Adipose tissue (tissue), 3 donors: ENCODE data around the gene C1R. TPM values are rescaled to one million over a fixed set of nuclear protein-coding genes. Genes with fewer than 3 reads are reported as not detected.

Experiments used
- polyA plus RNA-seq, 3 donors: library from polyadenylated mRNA; stranded (reverse); fragments of 200-250 nt; gene quantifications; one replicate each; pipeline ENCODE4 v1.2.3, GENCODE V29; 2013
- donor health status: healthy with polysubstance abuse.
- donor health status: Bipolar disorder and iron deficiency.
- donor health status: healthy.

The C1R gene
- polyA plus RNA-seq, 3 donors = 86.3 to 575 (median 386) TPM

Other genes with a start within 250 kb of the C1R start
- gene CDCA3, start 241.2 kb downstream of the C1R start, polyA plus RNA-seq = 1 to 10 TPM in 1 of 3 donors, under 1 TPM in 2; 0.52 to 1.1 (median 0.64) TPM
- 10 to 100 TPM; 14.7 to 32.5 (median 28.5) TPM for gene USP5, start 240.3 kb downstream of the C1R start, polyA plus RNA-seq
- 100 to 1,000 TPM; 244 to 500 (median 371) TPM for gene TPI1, start 224.9 kb downstream of the C1R start, polyA plus RNA-seq
- gene SPSB2, start 219.1 kb downstream of the C1R start, polyA plus RNA-seq = 1 to 10 TPM; 5.4 to 6.2 (median 5.6) TPM
- 10 to 100 TPM in 1 of 3 donors, 1 to 10 TPM in 2; 3.0 to 11.7 (median 4.8) TPM for gene LRRC23, start 187.6 kb downstream of the C1R start, polyA plus RNA-seq
- gene ENO2, start 177.9 kb downstream of the C1R start, polyA plus RNA-seq = 10 to 100 TPM in 1 of 3 donors, 1 to 10 TPM in 2; 2.6 to 11.9 (median 4.1) TPM
- gene ATN1, start 164.5 kb downstream of the C1R start, polyA plus RNA-seq = 100 to 1,000 TPM in 2 of 3 donors, 10 to 100 TPM in 1; 38.1 to 127 (median 119) TPM
- gene RNU7-1, start 148.6 kb downstream of the C1R start, polyA plus RNA-seq = not detected
- 100 to 1,000 TPM; 326 to 584 (median 368) TPM for gene C12orf57, start 148.4 kb downstream of the C1R start, polyA plus RNA-seq
- 10 to 100 TPM; 18.8 to 44.0 (median 24.2) TPM for gene PTPN6, start 141.1 kb downstream of the C1R start, polyA plus RNA-seq
- gene PHB2, start 121.8 kb downstream of the C1R start, polyA plus RNA-seq = 100 to 1,000 TPM; 147 to 221 (median 166) TPM
- 10 to 100 TPM; 11.2 to 26.6 (median 22.9) TPM for gene EMG1, start 121.5 kb downstream of the C1R start, polyA plus RNA-seq
- gene LPCAT3, start 74.0 kb downstream of the C1R start, polyA plus RNA-seq = 10 to 100 TPM; 27.1 to 77.9 (median 43.0) TPM
- 100 to 1,000 TPM in 2 of 3 donors, 10 to 100 TPM in 1; 64.1 to 490 (median 315) TPM for gene C1S, start 31.7 kb downstream of the C1R start, polyA plus RNA-seq
- gene C1RL, start 16.8 kb upstream of the C1R start, polyA plus RNA-seq = 10 to 100 TPM; 40.8 to 48.5 (median 42.0) TPM
- gene RBP5, start 36.4 kb upstream of the C1R start, polyA plus RNA-seq = 1 to 10 TPM; 1.9 to 5.0 (median 2.5) TPM
- gene CLSTN3, start 37.9 kb upstream of the C1R start, polyA plus RNA-seq = 10 to 100 TPM; 27.6 to 73.6 (median 68.0) TPM
- 10 to 100 TPM; 29.5 to 90.1 (median 42.8) TPM for gene PEX5, start 97.2 kb upstream of the C1R start, polyA plus RNA-seq
- not detected for gene ACSM4, start 211.6 kb upstream of the C1R start, polyA plus RNA-seq